HG03135 (cell line): ENCODE results near the gene NFIB.

ENCODE experiments used
- ATAC-seq: cut with Tn5 transposase; IDR thresholded peaks from one replicate; pipeline ENCODE4 v1.9.1; 2021; ENCODE audit warnings: mild to moderate bottlenecking, moderate library complexity; ENCODE audit not compliant: unreplicated experiment

Gene NFIB

GRCh38 chr9:14084867-14085266 lies 229.1 kb downstream of the NFIB start:
- ATAC-seq = no peak

GRCh38 chr9:14083366-14083765 lies 230.6 kb downstream of the NFIB start:
- no peak for ATAC-seq

- no peak for ATAC-seq
Measured at GRCh38 chr9:14082732-14083131, 231.2 kb downstream of the NFIB start.

- ATAC-seq = no peak
Measured at GRCh38 chr9:14081745-14082144, 232.2 kb downstream of the NFIB start.

GRCh38 chr9:14080959-14081542 lies 232.9 kb downstream of the NFIB start:
- no peak for ATAC-seq

GRCh38 chr9:14079440-14079839 lies 234.5 kb downstream of the NFIB start:
- no peak for ATAC-seq

- no peak for ATAC-seq
Measured at GRCh38 chr9:14077672-14078071, 236.3 kb downstream of the NFIB start.

- no peak for ATAC-seq
Measured at GRCh38 chr9:14075218-14075617, 238.7 kb downstream of the NFIB start.

- no peak for ATAC-seq
Measured at GRCh38 chr9:14072850-14073249, 241.1 kb downstream of the NFIB start.

GRCh38 chr9:14071484-14071883 lies 242.5 kb downstream of the NFIB start:
- no peak for ATAC-seq

GRCh38 chr9:14068690-14069089 lies 245.3 kb downstream of the NFIB start:
- ATAC-seq = no peak

- no peak for ATAC-seq
Measured at GRCh38 chr9:14066831-14067230, 247.1 kb downstream of the NFIB start.

GRCh38 chr9:14066032-14066431 lies 247.9 kb downstream of the NFIB start:
- ATAC-seq = no peak

- no peak for ATAC-seq
Measured at GRCh38 chr9:14064940-14065339, 249.0 kb downstream of the NFIB start.

- ATAC-seq = no peak
Measured at GRCh38 chr9:14063756-14064155, 250.2 kb downstream of the NFIB start.

- ATAC-seq = no peak
Measured at GRCh38 chr9:14062586-14063221, 251.2 kb downstream of the NFIB start.

- ATAC-seq = no peak
Measured at GRCh38 chr9:14061936-14062585, 251.9 kb downstream of the NFIB start.

GRCh38 chr9:14058325-14058688 lies 255.6 kb downstream of the NFIB start:
- ATAC-seq = no peak

GRCh38 chr9:14057368-14058324 lies 256.3 kb downstream of the NFIB start:
- ATAC-seq = no peak

GRCh38 chr9:14056316-14056861 lies 257.6 kb downstream of the NFIB start:
- no peak for ATAC-seq

- no peak for ATAC-seq
Measured at GRCh38 chr9:14054096-14054495, 259.8 kb downstream of the NFIB start.
